SIG-M5 (cell line): ENCODE data around the gene POLL.

Experiments
- DNase-seq: peaks from one replicate; lab custom pipeline; 2025; lab: John Stamatoyannopoulos, UW

The POLL gene

GRCh38 chr10:101573885-101574753 is 13.9 kb downstream of the POLL start:
- no peak for DNase-seq

GRCh38 chr10:101572785-101573184 is 15.3 kb downstream of the POLL start:
- no peak for DNase-seq

- DNase-seq, result no peak
These were observed 15.9 kb downstream of the POLL start for GRCh38 chr10:101572126-101572525.

GRCh38 chr10:101571271-101571925 is 16.7 kb downstream of the POLL start:
- no peak for DNase-seq

- DNase-seq, result no peak
These were observed 17.4 kb downstream of the POLL start for GRCh38 chr10:101570428-101571270.

GRCh38 chr10:101569622-101570427 is 18.2 kb downstream of the POLL start:
- DNase-seq, result no peak

GRCh38 chr10:101569323-101569621 is 18.8 kb downstream of the POLL start:
- DNase-seq, result no peak

- DNase-seq, result no peak
These were observed 19.9 kb downstream of the POLL start for GRCh38 chr10:101568054-101568745.

GRCh38 chr10:101567165-101568006 is 20.7 kb downstream of the POLL start:
- DNase-seq, result no peak

- no peak for DNase-seq
These were observed 21.5 kb downstream of the POLL start for GRCh38 chr10:101566333-101567164.

- DNase-seq, result no peak
These were observed 22.1 kb downstream of the POLL start for GRCh38 chr10:101565936-101566332.

GRCh38 chr10:101565370-101565900 is 22.6 kb downstream of the POLL start:
- DNase-seq, result no peak

- DNase-seq, result no peak
These were observed 23.5 kb downstream of the POLL start for GRCh38 chr10:101564490-101564991.

- DNase-seq, result no peak
These were observed 24.5 kb downstream of the POLL start for GRCh38 chr10:101563497-101564040.

- DNase-seq, result no peak
These were observed 25.1 kb downstream of the POLL start for GRCh38 chr10:101563007-101563406.

GRCh38 chr10:101562231-101562630 is 25.8 kb downstream of the POLL start:
- DNase-seq, result no peak

- no peak for DNase-seq
These were observed 26.8 kb downstream of the POLL start for GRCh38 chr10:101561068-101561915.
